ENCODE data around the gene PTPN6.

Gene PTPN6

GRCh38 chr12:6944381-6945186 lies 6.6 kb upstream of the PTPN6 start:
- H3K9me3 ChIP-seq (ENCODE audit: control insufficient read depth, insufficient read depth, low read length): no peaks in the 10 kb centered on the region
- H3K27ac ChIP-seq (ENCODE audit: low read depth, low read length): peak overlapping the region; percentile 99
- peaks cover 18% of the 10 kb centered on the region for H3K36me3 ChIP-seq (ENCODE audit: control insufficient read depth, insufficient read depth, low read length)
- peak overlapping the region; percentile 83 for H3K4me3 ChIP-seq (ENCODE audit: low read depth, low read length)
- no peaks in the 10 kb centered on the region for H3K27me3 ChIP-seq (ENCODE audit: control insufficient read depth, insufficient read depth, low read length)
- peak overlapping the region; percentile 95 for H3K9ac ChIP-seq (ENCODE audit: low read depth, low read length)
- H3K4me1 ChIP-seq (ENCODE audit: control insufficient read depth, insufficient read depth, low read length): peaks cover 25% of the 10 kb centered on the region

GRCh38 chr12:6945613-6946012 lies 5.5 kb upstream of the PTPN6 start:
- Histone ChIP-seq H3K4me1 (ENCODE audit: control insufficient read depth, insufficient read depth, low read length) (peaks cover 25% of the 10 kb centered on the region), H3K27me3 (ENCODE audit: control insufficient read depth, insufficient read depth, low read length) (no peaks in the 10 kb centered on the region), H3K27ac (ENCODE audit: low read depth, low read length) (peak overlapping the region; percentile 99), H3K36me3 (ENCODE audit: control insufficient read depth, insufficient read depth, low read length) (peaks cover 12% of the 10 kb centered on the region), H3K9me3 (ENCODE audit: control insufficient read depth, insufficient read depth, low read length) (no peaks in the 10 kb centered on the region), H3K4me3 (ENCODE audit: low read depth, low read length) (peak overlapping the region; percentile 73), H3K9ac (ENCODE audit: low read depth, low read length) (no peak overlapping the region)

GRCh38 chr12:6946033-6946919 lies 4.9 kb upstream of the PTPN6 start:
- Histone ChIP-seq H3K9ac (ENCODE audit: low read depth, low read length) (peak overlapping the region; percentile 43; the same call in 1 of the 2 replicates), H3K36me3 (ENCODE audit: control insufficient read depth, insufficient read depth, low read length) (peaks cover 6% of the 10 kb centered on the region), H3K27me3 (ENCODE audit: control insufficient read depth, insufficient read depth, low read length) (no peaks in the 10 kb centered on the region), H3K4me1 (ENCODE audit: control insufficient read depth, insufficient read depth, low read length) (peaks cover 25% of the 10 kb centered on the region), H3K27ac (ENCODE audit: low read depth, low read length) (peak overlapping the region; percentile 99), H3K4me3 (ENCODE audit: low read depth, low read length) (peak overlapping the region; percentile 73), H3K9me3 (ENCODE audit: control insufficient read depth, insufficient read depth, low read length) (no peaks in the 10 kb centered on the region)

GRCh38 chr12:6946920-6947374 lies 4.2 kb upstream of the PTPN6 start:
- peak overlapping the region; percentile 43; the same call in 1 of the 2 replicates for H3K9ac ChIP-seq (ENCODE audit: low read depth, low read length)
- H3K9me3 ChIP-seq (ENCODE audit: control insufficient read depth, insufficient read depth, low read length): no peaks in the 10 kb centered on the region
- no peaks in the 10 kb centered on the region for H3K27me3 ChIP-seq (ENCODE audit: control insufficient read depth, insufficient read depth, low read length)
- H3K36me3 ChIP-seq (ENCODE audit: control insufficient read depth, insufficient read depth, low read length): no peaks in the 10 kb centered on the region
- H3K4me3 ChIP-seq (ENCODE audit: low read depth, low read length): peak overlapping the region; percentile 73
- H3K4me1 ChIP-seq (ENCODE audit: control insufficient read depth, insufficient read depth, low read length): peaks cover 25% of the 10 kb centered on the region
- H3K27ac ChIP-seq (ENCODE audit: low read depth, low read length): peak overlapping the region; percentile 99

GRCh38 chr12:6947615-6948014 lies 3.5 kb upstream of the PTPN6 start:
- Histone ChIP-seq H3K4me1 (ENCODE audit: control insufficient read depth, insufficient read depth, low read length) (peaks cover 24% of the 10 kb centered on the region), H3K27ac (ENCODE audit: low read depth, low read length) (no peak overlapping the region), H3K9me3 (ENCODE audit: control insufficient read depth, insufficient read depth, low read length) (no peaks in the 10 kb centered on the region), H3K36me3 (ENCODE audit: control insufficient read depth, insufficient read depth, low read length) (no peaks in the 10 kb centered on the region), H3K9ac (ENCODE audit: low read depth, low read length) (no peak overlapping the region), H3K27me3 (ENCODE audit: control insufficient read depth, insufficient read depth, low read length) (no peaks in the 10 kb centered on the region), H3K4me3 (ENCODE audit: low read depth, low read length) (no peak overlapping the region)

- Histone ChIP-seq H3K27ac (ENCODE audit: low read depth, low read length) (no peak overlapping the region), H3K9me3 (ENCODE audit: control insufficient read depth, insufficient read depth, low read length) (no peaks in the 10 kb centered on the region), H3K4me3 (ENCODE audit: low read depth, low read length) (no peak overlapping the region), H3K9ac (ENCODE audit: low read depth, low read length) (no peak overlapping the region), H3K36me3 (ENCODE audit: control insufficient read depth, insufficient read depth, low read length) (no peaks in the 10 kb centered on the region), H3K4me1 (ENCODE audit: control insufficient read depth, insufficient read depth, low read length) (peaks cover 18% of the 10 kb centered on the region), H3K27me3 (ENCODE audit: control insufficient read depth, insufficient read depth, low read length) (no peaks in the 10 kb centered on the region)
Measured at GRCh38 chr12:6948873-6949594, 2.1 kb upstream of the PTPN6 start.

GRCh38 chr12:6950401-6950801 lies 755 bp upstream of the PTPN6 start:
- Histone ChIP-seq H3K4me1 (ENCODE audit: control insufficient read depth, insufficient read depth, low read length) (peaks cover 11% of the 10 kb centered on the region), H3K9ac (ENCODE audit: low read depth, low read length) (no peak overlapping the region; the same call in 1 of the 2 replicates), H3K36me3 (ENCODE audit: control insufficient read depth, insufficient read depth, low read length) (no peaks in the 10 kb centered on the region), H3K9me3 (ENCODE audit: control insufficient read depth, insufficient read depth, low read length) (no peaks in the 10 kb centered on the region), H3K27me3 (ENCODE audit: control insufficient read depth, insufficient read depth, low read length) (no peaks in the 10 kb centered on the region), H3K27ac (ENCODE audit: low read depth, low read length) (no peak overlapping the region), H3K4me3 (ENCODE audit: low read depth, low read length) (no peak overlapping the region)

- Histone ChIP-seq H3K36me3 (ENCODE audit: control insufficient read depth, insufficient read depth, low read length) (peaks cover 2% of the 10 kb centered on the region; the same call in 1 of the 2 replicates), H3K4me1 (ENCODE audit: control insufficient read depth, insufficient read depth, low read length) (peaks cover 5% of the 10 kb centered on the region), H3K27me3 (ENCODE audit: control insufficient read depth, insufficient read depth, low read length) (no peaks in the 10 kb centered on the region), H3K9me3 (ENCODE audit: control insufficient read depth, insufficient read depth, low read length) (no peaks in the 10 kb centered on the region), H3K4me3 (ENCODE audit: low read depth, low read length) (no peak overlapping the region), H3K9ac (ENCODE audit: low read depth, low read length) (no peak overlapping the region), H3K27ac (ENCODE audit: low read depth, low read length) (no peak overlapping the region)
Measured at GRCh38 chr12:6951551-6952120, 480 bp downstream of the PTPN6 start.

- H3K9me3 ChIP-seq (ENCODE audit: control insufficient read depth, insufficient read depth, low read length): no peaks in the 10 kb centered on the region
- peaks cover 2% of the 10 kb centered on the region for H3K36me3 ChIP-seq (ENCODE audit: control insufficient read depth, insufficient read depth, low read length)
- no peak overlapping the region for H3K4me3 ChIP-seq (ENCODE audit: low read depth, low read length)
- H3K4me1 ChIP-seq (ENCODE audit: control insufficient read depth, insufficient read depth, low read length): no peaks in the 10 kb centered on the region
- H3K9ac ChIP-seq (ENCODE audit: low read depth, low read length): no peak overlapping the region; the same call in 1 of the 2 replicates
- H3K27me3 ChIP-seq (ENCODE audit: control insufficient read depth, insufficient read depth, low read length): no peaks in the 10 kb centered on the region
- no peak overlapping the region for H3K27ac ChIP-seq (ENCODE audit: low read depth, low read length)
Measured at GRCh38 chr12:6952121-6952862, 1.1 kb downstream of the PTPN6 start.

Data from HUES48 (cell line).